RCC 7860 (cell line): ENCODE results near the gene ZBTB7A.

Experiments
- DNase-seq: peaks from one replicate; pipeline ENCODE4 v3.0.0-alpha.2; 2015; ENCODE audit warnings: low spot score
- FAIRE-seq: peaks from 2 replicates; lab custom pipeline; 2012; peaks lifted over from hg19 to GRCh38; lab: Jason Lieb, UNC

ZBTB7A gene

DNA sequence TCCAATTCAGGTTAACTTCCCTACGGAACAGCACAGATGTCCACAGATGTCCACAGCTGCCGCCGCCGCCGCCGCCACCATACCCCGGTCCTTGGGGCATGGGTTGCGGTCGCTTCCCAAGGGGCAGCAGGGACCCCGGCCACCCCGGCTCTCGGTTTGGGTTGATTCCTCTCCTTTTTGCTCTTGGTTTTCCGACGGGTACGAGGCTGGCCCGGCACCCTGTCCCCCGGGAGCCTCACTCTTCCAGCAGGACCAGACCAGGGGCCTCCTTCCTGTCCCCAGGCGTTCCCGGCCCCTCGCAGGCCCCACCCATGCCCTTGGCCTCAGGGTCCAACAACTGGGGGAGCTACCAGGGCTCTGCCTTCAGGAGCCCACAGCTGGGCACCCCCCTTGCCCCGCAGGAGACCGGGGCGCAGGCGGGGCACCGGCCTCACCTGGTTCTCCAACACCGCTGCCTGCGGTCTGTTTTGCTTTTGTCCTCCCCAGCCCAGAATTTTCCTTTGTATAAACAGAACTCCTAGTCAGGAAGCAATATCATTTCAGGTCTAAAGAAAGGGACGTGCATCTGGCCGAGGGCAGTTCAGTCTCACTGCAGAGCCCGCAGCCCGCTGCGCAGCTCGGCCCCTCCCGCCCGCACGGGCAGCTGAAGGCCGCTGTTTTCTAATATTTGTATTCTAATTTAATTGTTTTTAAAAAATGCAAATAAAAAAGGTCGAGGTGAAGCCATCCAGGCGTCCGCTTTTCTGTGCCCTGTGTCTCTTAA, 27.9 kb downstream of the ZBTB7A start:
- FAIRE-seq, result no peak
- no peak for DNase-seq

- DNase-seq (no peak), FAIRE-seq (no peak)
Observed at GRCh38 chr19:4038057-4038456, 28.6 kb downstream of the ZBTB7A start.

DNA sequence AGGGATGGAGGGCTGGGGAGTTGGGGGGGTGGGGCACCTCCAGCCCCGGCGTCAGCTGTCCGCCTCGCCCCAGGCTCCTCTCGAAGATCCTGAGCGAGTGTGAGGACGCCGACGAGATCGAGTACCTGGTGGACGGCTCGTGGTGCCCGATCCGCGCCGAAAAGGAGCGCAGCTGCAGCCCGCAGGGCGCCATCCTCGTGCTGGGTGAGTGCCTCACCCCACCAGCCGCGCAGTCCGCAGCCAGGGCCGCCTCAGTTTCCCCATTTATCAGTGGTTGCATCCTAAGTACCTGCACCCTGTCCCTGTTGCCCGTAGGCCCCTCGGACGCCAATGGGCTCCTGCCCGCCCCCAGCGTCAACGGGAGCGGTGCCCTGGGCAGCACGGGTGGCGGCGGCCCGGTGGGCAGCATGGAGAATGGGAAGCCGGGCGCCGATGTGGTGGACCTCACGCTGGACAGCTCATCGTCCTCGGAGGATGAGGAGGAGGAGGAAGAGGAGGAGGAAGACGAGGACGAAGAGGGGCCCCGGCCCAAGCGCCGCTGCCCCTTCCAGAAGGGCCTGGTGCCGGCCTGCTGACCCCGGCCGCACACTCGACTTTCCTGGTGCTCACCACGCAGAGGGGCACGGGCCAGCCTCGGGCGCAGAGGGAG, 29.3 kb downstream of the ZBTB7A start:
- no peak for DNase-seq
- no peak for FAIRE-seq

DNA sequence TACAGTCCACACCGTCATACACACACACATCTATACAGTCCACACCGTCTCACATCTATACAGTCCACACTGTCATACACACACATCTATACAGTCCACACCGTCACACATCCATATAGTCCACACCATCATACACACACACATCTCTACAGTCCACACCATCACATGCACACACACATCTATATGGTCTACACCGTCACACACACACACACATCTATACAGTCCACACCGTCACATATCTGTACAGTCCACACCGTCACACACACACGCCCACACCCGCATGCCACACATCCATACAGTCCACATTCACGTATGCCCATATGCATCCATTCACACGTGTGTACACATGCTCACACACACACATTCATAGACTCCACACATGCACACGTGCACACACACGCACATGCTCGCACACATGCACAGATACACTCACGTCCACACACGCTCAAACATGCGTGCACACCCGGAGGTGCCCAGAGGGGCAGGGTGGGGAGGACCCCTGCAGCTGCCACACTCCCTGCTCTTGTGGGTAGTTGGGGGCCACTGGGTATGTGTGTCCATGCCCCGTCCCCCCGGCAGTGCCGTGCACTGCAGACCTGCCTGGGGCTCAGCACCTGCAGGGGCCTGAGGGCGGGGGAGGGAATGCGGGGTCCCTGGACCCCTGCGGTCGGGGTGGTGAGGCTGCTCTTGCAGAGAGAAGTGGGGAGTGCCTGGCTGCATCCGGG, 30.0 kb downstream of the ZBTB7A start:
- FAIRE-seq, result no peak
- DNase-seq, result no peak

DNA sequence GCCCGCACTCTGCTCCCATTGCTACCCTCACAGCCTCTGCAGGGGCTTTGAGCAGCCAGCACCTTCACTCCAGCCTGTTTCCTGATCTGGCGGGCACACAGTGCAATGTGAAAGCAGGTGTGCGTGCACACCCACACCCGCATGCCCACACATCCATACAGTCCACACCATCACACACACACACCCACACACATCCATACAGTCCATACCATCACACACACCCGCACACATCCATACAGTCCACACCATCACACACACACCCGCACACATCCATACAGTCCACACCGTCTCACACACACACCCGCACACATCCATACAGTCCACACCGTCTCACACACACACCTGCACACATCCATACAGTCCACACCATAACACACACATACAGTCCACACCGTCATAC, 31.1 kb downstream of the ZBTB7A start:
- FAIRE-seq (no peak), DNase-seq (no peak)

- FAIRE-seq, result no peak
- DNase-seq, result no peak
Observed at GRCh38 chr19:4035018-4035566, 31.6 kb downstream of the ZBTB7A start.

DNA sequence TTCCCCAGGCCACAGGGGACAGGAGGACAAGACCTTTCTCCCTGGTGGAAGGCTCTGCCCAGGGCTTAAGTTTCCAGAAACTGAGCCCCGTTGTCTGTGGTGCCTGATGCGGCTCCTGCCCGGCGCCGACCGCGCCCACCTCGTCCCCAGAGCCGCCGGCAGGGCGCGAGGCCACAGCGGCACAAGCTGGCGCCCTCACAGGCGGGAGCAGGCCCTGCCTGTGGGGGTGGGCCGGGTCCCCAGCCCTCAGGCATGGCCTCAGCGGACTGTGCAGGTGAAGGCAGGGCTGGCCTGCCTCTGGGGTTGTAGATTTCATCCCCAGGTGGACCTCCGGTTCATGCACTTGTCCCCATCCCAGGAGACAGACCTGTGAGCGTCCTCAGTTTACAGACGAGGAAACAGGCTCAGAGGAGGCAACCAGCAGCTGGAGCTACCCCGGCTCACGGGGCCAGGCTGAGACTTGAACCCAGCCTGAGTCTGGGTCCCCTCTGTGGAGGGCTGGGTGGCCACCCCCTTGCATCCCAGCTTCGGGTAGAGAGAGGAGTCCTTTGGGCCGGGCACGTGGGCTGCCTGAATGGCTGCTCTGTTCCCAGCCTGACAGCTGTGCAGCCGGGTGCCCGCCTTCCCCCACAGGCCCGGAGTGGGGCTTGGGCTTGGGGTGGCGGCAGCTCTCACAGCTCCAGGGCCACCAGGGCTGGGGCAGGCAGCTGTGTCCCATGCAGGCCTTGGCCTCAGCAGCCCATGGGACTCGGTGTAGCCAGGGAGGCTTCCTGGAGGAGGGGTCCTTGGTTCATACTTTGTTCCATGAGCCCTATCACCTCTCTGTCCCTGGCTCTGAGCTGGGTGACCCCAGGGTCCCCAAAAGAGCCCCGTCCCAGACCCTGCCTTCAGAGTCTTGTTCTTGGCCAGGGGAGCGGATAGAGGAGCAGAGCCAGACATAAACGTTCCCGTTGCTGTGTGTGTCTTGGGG, 32.4 kb downstream of the ZBTB7A start:
- FAIRE-seq (no peak), DNase-seq (no peak)

DNA sequence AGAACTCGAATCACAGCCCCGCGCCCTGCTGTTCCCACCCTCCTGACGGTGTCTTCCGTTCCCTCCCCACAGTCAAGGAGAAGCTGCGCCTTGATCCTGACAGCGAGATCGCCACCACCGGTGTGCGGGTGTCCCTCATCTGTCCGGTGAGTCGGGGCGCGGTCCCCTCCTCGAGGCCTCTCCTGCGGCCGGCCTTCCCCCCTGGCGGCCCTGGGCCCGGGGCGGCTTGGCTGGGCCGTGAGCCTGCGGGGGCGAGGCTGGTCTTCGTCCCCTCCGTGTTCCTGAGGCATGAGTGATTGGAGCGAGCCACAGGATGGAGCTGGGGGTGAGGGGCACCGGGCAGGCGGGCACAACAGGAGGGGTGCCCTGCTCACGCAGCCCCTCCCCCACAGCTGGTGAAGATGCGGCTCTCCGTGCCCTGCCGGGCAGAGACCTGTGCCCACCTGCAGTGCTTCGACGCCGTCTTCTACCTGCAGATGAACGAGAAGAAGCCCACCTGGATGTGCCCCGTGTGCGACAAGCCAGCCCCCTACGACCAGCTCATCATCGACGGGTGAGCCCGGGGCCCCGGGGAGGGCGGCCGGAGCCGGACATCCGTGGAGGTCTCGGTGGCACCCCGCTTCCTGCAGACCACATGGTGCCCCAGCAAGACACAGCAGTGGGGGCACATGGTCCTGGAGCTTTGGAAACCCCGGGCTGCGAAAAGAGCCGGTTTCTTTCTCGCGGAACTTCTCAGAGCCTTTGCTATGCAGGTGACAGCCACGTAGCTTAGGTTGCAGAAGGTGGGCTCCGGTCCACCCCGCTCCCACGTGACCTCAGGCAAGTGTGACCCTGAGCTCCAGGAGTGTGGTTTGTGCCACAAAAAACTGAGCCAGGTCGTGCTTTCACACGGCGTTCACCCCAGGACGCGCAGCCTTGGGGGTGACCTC, 33.4 kb downstream of the ZBTB7A start:
- FAIRE-seq (no peak), DNase-seq (no peak)

DNA sequence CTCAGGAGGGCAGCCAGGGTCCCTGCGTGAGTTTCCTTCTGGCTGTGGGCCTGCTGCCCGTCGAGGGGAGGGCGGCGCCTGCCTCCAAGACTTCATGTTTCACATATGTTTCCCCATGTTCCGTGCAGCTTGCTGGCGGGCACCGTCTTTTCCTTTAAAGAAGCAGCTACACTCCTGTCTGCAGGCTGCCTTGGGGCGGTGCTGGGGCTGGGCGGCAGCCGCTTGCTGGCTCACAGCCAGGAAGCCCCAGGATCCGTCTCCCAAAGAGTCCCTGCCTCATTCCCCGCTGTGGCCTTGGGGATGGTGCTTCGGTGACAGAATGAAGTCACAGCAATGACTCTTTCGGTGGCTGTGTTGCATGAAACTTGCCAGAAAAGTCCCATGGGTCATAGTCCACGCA, 34.3 kb downstream of the ZBTB7A start:
- FAIRE-seq (no peak), DNase-seq (no peak)

DNA sequence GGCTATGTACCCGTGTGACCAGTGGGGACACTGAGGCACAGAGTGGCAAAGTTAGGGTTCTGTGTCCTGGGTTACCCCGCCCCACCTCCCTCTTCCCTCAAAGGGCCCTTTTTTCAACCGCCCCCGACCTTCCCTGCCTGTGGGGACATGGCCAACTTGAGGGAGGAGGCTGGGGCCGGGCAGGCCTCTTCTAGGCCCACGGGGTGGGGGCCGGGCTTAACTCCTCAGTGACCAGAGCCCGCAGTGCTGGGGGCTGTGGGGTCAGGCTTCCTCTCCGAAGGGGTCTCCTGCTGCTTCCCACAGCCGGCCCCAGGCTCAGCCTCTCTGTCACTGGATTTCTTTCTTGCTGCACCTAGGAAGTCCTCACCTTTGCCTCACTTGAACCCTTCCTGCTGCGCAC, 35.3 kb downstream of the ZBTB7A start:
- no peak for DNase-seq
- FAIRE-seq, result no peak

DNA sequence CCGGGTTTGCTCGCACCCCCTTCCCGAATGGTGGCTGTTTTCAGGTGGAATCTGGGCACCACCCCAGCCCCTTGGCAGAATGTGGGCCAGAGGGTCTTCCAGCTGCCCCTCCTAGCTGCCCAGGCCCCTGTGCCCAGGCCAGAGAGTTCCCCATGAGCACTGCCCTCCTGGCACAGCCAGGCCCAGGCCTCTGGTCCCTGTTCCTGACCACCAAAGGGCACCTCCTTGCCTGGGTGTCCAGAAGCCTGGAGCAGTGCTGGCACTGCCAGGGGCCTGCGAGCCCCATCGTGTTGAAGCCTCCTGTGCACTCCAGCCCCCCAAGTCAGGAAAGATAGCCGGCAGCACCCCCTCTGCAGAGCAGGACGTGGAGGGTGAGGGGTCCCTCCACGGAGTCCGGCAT, 35.7 kb downstream of the ZBTB7A start:
- DNase-seq, result no peak

DNA sequence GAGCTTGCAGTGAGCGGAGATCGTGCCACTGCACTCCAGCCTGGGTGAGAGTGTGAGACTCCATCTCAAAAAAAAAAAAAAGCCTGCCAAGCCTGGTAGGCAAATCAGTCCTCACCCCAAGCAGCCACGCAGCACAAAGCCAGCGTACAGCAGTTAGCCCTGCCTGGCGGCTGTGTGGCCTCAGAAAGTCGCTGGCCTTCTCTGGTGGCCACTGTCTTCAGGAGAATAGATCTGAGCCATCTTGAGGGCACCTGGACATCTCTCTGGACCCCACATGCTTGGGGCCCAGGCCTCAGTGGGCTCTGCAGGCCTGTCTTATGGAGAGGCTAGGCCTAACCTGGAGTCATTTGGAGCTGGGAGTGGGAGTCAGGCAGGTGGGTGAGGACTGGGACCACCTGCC, 36.1 kb downstream of the ZBTB7A start:
- FAIRE-seq (no peak), DNase-seq (no peak)

More for the DNA sequence above, 35.7 kb downstream of the ZBTB7A start:
- FAIRE-seq, result no peak

- DNase-seq, result no peak
- FAIRE-seq, result no peak
Observed at GRCh38 chr19:4029247-4029614, 37.5 kb downstream of the ZBTB7A start.

DNA sequence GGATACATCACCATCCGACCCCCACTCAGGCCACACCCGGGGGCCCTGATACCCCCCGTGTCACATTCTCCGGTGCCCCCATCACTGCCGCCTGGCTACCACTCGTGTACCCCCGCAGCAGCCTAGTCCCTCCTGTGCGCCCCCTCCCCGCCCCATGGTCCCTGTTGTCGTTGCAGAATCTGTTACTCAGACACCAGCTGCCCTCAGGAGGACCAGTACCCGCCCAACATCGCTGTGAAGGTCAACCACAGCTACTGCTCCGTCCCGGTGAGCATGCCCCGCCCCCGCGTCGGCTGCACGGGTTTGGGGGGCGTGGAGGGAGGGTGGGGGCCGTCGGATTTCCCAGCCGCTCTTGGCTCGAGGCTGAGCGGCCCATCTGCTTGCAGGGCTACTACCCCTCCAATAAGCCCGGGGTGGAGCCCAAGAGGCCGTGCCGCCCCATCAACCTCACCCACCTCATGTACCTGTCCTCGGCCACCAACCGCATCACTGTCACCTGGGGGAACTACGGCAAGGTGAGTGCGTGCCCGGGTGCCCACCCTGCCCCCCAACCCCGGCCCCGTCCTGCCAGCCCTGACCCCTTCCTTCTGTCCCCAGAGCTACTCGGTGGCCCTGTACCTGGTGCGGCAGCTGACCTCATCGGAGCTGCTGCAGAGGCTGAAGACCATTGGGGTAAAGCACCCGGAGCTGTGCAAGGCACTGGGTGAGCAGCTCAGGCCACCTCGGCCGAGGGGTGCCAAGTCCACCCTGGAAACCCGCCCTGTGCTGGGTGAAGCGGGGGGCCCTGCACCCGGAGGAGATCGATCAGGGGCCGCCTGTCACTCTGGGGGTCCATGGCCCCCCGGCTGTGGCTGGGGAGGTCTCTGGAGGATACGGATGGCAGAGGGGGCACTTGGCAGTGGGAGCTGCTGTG, 38.1 kb downstream of the ZBTB7A start:
- no peak for DNase-seq
- FAIRE-seq, result no peak

- DNase-seq (no peak), FAIRE-seq (no peak)
Observed at GRCh38 chr19:4027146-4027545, 39.6 kb downstream of the ZBTB7A start.

- DNase-seq (no peak), FAIRE-seq (no peak)
Observed at GRCh38 chr19:4025317-4025716, 41.4 kb downstream of the ZBTB7A start.

DNA sequence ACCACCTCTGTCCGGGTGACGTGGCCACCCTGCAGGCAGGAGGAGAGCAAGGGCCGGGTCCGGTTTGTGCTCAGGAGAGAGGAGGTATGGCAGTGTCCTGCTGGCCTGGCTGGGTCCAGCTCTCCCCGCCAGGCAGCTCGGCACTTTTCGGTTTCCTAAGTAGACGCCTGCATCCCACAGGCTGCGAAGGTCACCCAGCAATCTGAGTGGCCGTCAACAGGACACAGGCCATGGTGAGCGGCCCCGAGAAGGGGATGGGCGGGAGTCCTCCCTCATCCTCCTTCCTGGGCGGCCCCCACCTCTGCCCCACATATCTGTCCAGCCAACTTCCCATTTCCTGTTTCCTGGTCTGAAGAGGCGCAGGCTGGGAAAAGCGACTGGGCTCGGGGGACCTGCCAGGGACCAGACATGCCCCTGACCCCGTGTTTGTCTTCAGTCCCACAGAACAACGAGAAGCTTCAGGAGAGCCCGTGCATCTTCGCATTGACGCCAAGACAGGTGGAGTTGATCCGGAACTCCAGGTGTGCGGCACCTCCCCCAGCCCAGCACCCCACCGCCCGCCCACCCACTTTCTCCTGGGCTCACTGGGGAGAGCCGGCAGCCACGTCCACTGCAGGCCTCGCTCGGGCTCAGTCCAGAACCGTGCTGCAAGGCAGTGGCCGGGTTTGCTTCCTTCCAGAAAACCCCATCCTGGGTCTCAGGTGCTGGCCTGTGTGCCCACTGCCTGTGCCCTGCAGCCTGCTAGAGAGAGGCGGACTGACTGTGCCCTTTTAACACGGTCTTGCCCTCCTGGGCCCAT, 42.9 kb downstream of the ZBTB7A start:
- FAIRE-seq (no peak), DNase-seq (no peak)

GRCh38 chr19:4019578-4019977, 47.1 kb downstream of the ZBTB7A start:
- DNase-seq, result no peak
- no peak for FAIRE-seq
